GM19023 (cell line): Measurements from ENCODE around the gene EPHA4.
"Not testable (repeated sequence)": the region's sequence is repeated elsewhere in the genome, so short reads cannot be mapped to it uniquely, and the experiment has no call there.

Experiments
- ATAC-seq: cut with Tn5 transposase; IDR thresholded peaks from one replicate; pipeline ENCODE4 v1.9.1; 2021; ENCODE audit warnings: mild to moderate bottlenecking, moderate library complexity; ENCODE audit not compliant: unreplicated experiment

Gene EPHA4

DNA sequence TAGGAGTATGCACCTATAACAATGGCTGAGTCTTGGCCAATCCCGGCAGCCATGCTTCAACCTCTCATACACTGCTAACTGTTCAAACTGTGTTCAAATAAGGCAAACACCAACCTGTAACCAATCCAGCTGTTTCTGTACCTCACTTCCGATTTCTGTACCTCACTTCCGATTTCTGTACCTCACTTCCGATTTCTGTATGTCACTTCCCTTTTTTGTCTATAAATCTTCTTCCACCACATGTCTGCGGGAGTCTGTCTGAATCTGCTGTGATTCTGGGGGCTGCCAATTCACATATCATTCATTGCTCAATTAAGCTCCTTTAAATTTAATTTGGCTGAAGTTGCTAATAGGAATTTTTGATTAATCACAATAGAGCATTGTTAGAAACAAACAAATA is 60.8 kb downstream of the EPHA4 start:
- not testable (repeated sequence) for ATAC-seq

DNA sequence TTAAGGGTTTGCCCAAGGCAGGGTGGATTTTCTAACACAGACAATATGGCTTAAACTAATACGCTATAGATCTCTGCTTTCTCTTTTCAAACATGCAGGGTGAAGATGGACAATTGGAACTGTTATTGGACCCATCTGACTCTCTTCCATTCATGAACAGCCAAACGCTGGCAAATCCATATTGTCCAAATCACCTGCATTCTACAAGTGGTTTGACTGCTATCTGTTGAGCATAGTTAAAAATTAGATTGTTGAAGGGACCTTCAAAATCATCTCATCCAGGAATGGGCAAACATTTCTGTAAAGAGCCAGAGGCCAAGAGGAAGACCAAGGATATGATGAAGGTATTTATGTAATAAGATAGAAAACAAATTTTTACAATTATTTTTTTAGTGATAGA is 65.6 kb downstream of the EPHA4 start:
- ATAC-seq, result no peak

DNA sequence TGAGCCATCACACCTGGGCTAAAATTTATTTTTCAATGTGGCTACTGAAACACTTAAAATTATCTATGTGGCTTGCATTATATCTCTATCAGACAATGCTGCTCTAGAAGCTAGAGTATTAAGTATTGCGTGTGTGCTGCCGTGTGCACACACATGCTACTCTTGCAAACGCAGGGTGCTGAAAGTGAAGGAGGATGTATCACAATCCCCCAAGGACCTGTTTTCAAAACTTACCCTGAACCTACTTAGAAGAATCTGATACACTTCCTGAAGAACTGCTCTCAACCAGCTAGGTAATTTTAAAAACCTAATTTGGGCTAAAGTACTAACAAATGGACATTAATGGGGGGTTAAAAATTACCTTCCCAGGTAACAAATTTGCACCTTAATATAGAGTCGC is 66.5 kb downstream of the EPHA4 start:
- no peak for ATAC-seq

DNA sequence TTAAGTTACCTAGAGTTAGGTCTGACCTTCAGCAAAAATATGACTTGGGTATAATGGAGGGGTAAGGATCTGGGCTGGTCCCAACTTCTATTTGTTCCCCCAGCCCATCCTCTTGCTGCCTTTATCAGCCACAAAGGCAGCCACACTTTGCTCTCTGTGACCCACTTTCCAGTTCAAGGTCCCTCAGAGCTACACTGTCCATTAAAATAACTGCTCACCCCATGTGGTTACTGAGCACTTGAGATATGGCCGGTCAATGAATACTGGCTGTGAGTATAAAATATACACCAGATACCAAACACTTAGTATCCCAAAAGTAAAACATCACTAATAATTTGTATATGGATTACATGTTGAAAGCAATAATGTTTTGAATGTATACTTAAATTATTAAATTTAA is 67.2 kb downstream of the EPHA4 start:
- no peak for ATAC-seq

DNA sequence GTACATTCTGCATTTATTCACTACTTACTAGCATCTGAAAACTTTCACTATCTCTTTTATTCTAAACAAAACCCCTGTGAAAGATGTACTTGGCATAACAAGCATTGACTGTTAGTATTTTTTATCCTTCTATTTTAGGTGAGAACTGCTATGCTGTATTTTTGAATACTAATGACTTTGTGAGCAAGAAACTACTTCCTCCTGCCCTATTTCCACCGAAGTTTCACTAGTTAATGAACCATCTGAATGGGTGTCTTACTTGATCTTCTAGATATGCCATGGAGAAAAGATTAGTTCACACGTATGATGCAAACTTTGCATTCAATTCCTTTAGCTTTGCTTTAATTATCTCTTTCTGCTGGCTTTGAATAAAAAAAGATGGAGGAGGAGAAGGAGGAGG is 68.1 kb downstream of the EPHA4 start:
- ATAC-seq, result no peak

DNA sequence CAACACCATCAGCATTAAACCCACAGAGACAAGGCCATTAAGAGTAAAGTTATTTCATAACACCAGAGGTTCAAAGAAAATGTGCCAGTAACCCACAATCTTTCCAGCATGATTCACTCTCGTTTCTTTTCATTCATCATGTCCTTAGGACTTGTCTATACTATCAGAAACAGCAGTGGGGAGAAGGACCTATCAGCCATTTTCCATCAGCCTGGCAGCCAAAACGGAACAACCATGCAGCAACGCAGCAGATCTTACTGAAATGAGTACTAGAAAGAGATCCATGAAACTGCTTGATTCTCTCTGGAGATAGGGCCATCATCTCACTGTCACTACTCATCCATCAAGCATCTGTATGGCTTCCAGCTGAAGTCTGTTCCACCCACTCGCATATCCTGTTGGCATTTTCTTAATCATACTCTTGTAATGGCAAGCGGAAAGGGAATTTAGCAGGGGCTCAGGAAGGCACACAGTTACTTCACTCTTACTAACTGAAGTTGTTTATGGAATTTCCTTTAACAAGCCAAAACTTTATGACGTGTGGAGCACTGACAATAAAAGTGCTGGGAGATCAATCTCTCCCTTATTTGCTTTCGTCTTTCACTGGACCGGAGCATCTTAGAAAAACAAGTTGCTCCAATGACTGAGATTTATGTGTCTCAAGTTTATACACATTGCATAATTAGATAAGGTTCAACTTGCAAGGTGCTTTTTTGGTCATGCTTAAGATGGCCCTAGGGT is 69.7 kb downstream of the EPHA4 start:
- no peak for ATAC-seq

DNA sequence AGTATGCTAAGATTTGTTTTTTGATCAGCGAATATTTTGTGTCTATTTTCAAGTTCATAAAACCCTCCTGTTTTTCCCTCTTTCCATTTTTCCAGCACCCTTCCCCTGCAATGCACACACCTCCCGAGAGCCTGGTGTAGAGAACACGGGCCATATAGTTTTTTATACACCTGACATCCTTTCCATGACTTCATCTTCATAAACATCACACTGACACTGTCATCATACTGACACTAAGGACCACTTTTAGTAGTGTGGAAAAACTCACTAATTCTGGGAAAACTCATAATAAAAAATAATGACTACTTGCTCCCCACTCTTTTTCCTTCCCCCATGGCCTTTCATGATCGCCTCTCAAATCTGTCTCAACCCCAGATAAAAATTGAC is 70.2 kb downstream of the EPHA4 start:
- no peak for ATAC-seq

DNA sequence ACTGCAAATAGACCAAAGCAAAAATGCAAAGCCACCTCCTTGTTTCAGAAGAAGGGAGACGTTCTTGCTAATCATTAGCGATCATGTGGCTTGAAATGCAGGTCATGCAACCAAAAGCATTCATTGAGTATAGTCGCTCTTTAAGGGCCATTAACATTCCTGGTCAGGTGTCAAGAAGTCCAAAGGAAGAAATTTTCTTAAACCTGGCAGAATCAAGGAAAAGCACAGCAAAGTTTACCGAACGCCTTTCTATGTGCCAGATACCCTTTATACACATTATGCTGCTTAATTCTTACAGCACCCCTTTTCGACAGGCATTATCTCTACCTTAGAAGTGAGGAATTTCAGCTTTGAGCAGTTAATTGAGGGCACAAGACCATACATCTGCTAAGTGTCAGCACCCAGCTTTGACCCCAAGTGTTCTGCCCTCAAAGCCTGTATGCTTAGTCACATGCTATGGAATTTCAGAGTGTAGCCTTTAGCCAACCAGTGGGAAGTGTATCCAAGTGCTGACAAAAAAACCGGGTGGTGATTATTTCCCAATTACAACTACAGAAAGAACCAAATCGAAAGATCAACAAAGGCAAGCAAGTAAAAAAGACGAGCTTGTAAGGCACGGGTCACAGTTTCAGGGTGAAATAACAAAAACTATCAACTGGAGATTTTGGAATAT is 70.8 kb downstream of the EPHA4 start:
- ATAC-seq, result no peak

DNA sequence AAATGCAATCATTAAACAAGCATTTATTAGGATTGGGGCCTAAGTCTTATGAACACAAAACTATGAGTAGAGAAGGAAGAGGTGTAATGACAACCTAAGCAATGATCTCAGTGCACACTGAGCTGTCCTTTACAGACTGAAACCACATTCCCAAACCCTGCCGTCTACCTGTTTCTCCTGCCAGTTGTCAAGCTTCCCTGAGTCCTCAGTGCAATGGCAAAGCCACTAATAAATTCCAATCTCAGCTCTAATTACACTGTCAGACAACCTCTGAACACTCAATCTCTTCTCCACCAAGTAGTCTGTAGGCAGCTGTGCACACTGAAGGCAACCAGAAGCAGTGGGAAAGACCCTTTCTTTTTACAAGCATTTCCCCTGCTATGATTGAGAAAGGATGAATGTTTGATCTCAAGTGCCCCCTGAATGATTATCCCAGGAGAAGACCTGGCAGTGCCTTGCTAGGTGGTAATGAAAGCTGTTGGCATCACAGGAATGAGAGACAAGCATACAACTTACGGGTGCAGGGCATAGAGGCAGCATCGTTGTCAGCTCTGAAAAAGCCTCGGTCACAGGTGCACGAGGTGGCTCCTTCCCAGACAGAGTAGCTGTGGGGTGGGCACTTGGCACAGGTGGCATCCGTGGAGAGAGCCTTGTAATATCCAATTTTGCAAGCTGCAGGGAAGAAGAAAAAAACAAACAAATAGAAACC is 71.4 kb downstream of the EPHA4 start:
- no peak for ATAC-seq

DNA sequence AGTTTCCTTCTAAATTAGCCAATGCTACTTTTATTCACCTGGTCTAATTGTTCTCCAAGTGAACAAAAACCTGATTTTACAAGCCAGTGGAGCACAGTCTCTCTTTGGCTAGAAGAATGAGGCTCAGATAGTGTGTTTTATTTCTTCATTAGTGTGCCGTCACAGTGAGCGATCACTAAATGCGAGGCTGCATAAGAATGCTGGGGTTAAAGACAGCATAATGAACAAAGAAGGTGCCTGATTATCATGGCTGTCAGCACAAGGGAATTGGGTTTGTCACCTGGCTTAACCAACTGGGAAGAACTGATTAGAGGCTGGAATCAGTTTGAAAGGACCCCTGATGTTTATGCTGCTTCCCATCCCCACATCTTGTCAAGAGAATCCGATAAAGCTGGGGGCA is 76.4 kb downstream of the EPHA4 start:
- no peak for ATAC-seq

DNA sequence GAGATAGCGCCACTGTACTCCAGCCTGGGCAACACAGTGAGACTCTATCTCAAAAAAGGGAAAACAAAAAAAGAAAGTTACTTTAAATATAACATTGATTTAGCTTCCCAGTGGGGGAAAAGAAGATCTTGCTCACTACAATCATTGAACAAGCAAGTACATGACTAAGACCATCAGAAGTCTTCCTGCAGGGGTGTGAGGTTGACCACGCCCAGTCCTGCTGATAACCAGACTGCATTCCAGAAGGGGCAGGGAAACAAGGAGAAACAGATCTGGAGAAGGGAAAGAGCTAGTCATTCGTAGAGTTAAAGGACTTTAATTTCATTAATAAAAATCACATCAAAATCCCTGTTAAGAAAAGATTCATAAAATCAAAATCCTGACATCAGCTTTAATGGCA is 77.5 kb downstream of the EPHA4 start:
- ATAC-seq, result no peak

DNA sequence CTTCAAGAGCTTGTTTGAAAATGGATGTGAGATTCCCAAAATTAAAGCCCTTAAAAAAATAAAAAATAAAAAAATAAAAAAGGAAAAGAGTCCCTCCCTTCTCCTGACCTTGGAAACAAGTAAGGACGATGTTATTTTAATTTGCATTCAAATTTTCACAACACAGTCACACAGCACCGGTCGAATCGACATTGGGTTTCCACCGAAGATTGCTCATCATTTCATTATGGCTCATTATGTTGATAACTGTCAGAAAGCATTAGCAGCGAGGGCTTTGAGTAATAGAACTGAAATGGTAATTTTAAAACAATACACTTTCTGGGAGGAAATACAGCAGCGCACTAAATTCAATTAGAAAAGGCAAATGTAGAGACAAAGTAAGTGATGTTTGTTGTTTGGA is 78.7 kb downstream of the EPHA4 start:
- no peak for ATAC-seq

DNA sequence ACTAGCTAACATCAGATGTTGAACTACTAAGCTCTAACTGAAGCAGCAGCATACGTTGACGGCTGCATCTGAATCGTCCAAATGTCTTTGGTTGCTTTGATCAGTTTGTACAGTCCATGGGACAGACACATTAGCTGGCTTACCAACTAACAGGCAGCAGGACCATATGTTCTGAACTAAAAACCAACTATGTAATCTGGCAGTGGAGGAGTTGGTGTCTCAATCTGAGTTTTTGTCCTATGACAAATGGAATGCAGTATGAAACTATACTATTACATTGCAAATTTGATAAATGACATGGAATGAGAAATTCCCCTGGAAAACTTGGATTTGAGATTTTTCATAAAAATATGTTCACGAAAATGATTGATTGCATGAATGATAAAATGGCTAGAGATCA is 79.5 kb downstream of the EPHA4 start:
- no peak for ATAC-seq

DNA sequence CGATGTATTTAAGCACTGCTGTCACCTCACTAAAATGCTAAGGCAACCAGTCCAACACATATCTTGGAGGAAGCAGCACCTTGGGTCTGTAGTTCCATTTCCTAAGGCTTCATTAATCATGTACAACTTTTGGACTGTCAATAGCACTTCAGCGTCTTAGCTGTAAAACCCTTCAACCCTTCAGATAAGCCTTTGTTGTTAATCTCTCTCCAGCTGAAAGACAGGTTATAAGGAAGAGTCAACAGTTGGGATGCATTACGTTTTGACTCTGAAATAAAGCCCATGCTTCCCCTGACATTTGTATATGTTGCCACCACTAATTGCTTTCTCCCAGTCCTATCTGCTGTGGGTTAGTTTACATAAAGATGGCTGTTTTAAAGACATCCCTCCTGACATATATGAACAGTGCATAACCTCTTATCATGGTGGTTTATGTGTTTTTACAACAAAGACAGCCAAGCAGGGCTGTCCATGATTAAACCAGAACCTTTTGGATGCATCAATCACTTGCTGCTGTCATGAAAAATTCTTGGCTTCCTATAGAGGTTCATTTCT is 81.5 kb downstream of the EPHA4 start:
- ATAC-seq, result no peak

DNA sequence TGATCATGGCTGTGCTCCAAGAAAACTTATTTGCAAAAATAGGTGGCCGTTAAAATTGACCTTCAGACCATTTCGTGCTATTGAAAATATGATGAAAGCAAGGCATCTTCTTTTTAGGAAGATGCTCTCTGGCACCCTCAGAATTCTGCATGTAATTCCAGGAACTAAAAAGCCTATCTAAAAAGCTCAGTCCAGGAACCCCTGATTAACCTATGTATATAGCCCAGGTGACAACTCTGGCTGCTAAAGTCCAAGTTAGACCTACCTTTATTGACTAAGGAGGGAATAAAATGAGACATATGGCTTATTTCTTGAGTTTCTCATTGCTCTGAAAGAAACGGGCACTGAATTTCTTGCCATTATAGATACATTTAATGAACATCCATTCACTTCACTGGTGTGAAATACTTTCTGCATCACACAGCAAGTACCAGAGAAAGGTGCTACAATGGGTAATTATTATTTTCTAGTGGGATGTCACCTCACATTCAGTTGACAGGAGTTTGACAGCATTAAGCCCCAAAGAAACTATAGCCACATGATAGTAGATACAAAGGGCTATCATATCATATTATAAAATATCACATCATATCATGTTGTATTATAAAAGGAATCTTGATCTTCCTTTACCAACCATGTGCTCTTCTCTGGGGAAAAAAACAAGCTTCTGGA is 83.8 kb downstream of the EPHA4 start:
- ATAC-seq, result no peak

DNA sequence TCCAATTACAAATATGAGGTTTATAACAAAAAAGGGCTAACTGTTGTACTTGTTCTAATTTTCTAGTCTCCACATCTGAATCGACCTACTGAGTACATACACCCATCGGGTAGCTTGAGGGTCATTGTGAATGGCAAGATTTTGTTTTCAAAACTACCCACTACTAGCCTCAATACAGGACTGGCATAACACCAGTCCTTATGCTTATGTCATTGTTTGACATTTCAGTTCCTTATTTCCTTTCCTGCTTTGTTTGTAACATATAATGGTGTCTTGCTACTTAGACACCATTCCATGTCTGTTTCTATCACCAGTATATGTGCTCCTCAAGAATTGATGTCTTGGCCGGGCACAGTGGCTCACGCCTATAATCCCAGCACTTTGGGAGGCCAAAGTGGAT is 86.0 kb downstream of the EPHA4 start:
- no peak for ATAC-seq

DNA sequence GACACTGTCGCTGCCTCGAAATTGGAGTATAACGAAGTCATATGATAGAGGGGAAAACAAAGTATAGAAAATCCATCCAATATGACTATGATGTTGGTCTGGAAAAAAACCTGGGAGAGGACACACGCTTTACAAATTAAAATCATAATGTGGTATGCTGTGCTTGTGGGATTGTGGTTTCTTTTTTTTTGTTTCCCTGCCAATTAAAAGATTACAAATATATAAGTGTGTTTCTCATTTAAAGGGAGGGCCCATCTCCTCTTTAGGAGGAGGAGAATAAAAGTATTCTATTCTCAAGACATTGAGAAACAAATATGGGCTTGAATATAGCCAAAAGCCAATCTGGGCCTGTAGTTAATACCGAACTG is 86.6 kb downstream of the EPHA4 start:
- no peak for ATAC-seq

DNA sequence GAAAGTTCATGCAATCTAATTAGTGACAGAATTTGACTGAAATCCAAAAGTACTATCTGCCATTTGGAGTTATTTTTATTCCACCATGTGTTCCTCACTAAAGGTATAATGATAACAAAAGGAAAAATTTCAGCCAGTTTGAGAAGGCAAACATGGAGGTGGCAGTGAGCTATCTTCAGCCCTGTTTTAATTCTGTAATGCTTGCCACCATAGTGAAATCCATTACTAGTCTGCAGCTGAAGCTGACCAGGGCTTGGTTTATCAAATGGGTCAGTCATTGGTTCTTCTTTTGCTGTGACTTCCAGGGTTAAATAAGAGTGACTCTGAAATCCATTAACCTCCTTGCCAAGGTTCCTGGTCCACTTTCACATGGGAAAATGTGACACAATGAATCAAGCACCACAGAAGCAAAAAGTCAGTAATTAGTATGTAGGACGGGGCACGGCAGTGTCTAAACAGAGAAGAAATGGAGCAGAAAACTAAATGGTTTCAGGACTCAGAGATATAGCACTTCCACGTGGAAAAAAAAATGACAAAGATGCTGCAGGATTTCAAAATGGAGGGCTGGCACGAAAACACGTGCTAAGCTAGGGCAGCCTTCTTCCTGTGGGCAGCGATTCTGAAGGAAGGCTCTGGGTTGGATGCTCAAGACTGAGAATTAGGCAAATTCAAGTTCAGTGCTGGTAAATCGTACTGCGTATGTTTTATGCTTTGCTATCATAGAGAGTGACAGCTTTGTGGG is 87.2 kb downstream of the EPHA4 start:
- ATAC-seq, result no peak

DNA sequence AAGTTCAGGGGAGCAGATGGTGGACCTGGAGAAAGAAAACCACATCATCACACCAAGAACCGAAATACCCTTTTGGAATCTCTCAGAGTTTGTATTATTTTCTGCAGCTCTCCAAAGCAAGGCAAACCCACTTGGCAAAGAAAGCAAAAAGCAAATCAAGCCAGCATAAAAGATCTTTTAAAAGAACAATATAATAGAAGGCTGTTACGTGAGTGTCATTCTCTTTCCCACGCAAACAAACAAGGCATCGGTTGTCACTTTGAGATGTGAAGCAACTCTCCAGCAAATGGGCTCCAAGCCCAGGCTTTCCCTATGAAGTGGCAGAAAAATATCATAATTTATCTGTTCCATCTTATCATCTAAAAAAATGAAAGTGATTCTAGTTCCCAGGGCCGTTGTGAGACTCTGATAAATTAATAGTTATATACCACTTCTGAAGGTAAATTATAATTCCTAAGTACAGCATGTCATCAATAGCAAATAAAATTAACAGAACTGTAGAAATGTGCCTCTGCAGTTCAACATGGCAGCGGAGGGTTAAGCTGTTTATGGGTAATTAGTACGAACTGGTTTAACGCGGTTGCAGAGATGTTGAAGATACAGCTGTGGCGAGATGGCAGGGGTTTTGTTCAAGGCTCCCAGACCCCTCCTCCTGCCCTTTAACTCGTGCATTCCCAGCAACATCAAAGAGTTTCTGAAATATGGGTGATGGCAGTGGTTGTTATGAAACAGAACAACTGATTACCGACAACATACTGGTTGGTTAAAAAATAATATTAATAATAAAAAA is 89.2 kb downstream of the EPHA4 start:
- ATAC-seq, result no peak

DNA sequence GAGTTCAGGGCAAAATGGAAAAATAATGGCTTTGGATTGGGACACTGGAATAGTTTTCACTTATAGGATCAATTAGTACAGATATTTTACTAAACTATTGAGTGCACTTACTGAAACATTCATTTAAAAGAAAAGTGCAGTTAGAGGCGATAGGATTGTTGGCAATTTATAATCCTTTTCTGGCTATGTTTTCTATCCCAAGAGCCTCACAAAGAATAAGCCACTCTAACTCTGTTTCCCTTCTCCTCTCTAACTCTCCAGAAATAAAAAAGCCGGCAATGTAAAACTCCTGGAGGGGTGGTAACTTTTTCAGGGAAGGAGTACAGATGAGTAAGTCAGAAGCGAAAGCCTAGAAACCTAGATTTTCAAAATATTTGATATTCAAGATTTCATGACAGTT is 91.3 kb downstream of the EPHA4 start:
- no peak for ATAC-seq
